GM23338 (cell line): ENCODE results near the gene PLCL1. TPM values are rescaled to one million over a fixed set of nuclear protein-coding genes. Genes with fewer than 3 reads are reported as not detected.
A peak's percentile ranks its signal among the peaks of the same experiment; 100 is the strongest.

Source experiments
- ATAC-seq: fragments of 200-7000 bp; cut with Tn5 transposase; 3 replicates; pipeline ENCODE4 v1.9.1; 2020
- DNase-seq: peaks from one replicate; pipeline ENCODE4 v3.0.0-alpha.2; 2015; ENCODE audit warnings: low spot score
- H2AFZ ChIP-seq: fragments of 200-600 bp; sonication (generic); 2 replicates; pipeline ENCODE4 v1.8.0; 2016; ENCODE audit warnings: antibody characterized with exemption, mild to moderate bottlenecking, moderate library complexity
- H3F3A ChIP-seq: fragments of 200-600 bp; sonication (generic); replicated peaks from 2 replicates; pipeline ENCODE4 v1.8.0; 2017; ENCODE audit warnings: antibody characterized with exemption, mixed run types, low read depth
- H3K27ac ChIP-seq: fragments of 200-600 bp; sonication (generic); 2 replicates; pipeline ENCODE4 v1.6.1; 2016; ENCODE audit warnings: low read depth
- H3K27me3 ChIP-seq: fragments of 200-600 bp; sonication (generic); 2 replicates; pipeline ENCODE4 v1.8.0; 2016; ENCODE audit warnings: mild to moderate bottlenecking, mixed run types, moderate library complexity; ENCODE audit not compliant: insufficient read depth
- H3K36me3 ChIP-seq: fragments of 200-600 bp; sonication (generic); 2 replicates; pipeline ENCODE4 v1.8.0; 2016; ENCODE audit warnings: mild to moderate bottlenecking; ENCODE audit not compliant: insufficient read depth
- H3K4me1 ChIP-seq: fragments of 200-600 bp; sonication (generic); 2 replicates; pipeline ENCODE4 v1.8.0; 2016; ENCODE audit warnings: mild to moderate bottlenecking, moderate library complexity; ENCODE audit not compliant: insufficient read depth
- H3K4me2 ChIP-seq: fragments of 200-600 bp; sonication (generic); 2 replicates; pipeline ENCODE4 v1.7.1; 2017; ENCODE audit warnings: mixed run types
- H3K4me3 ChIP-seq: fragments of 200-600 bp; sonication (generic); 2 replicates; pipeline ENCODE4 v1.6.1; 2016; ENCODE audit warnings: mixed run types
- H3K79me2 ChIP-seq: fragments of 200-600 bp; sonication (generic); replicated peaks from 2 replicates; pipeline ENCODE4 v1.8.0; 2017; ENCODE audit warnings: mild to moderate bottlenecking; ENCODE audit not compliant: insufficient read depth
- H3K9me2 ChIP-seq: fragments of 200-600 bp; sonication (generic); 2 replicates; pipeline ENCODE4 v1.8.0; 2017; ENCODE audit not compliant: insufficient read depth
- H4K20me1 ChIP-seq: fragments of 200-600 bp; sonication (generic); replicated peaks from 2 replicates; pipeline ENCODE4 v1.8.0; 2017; ENCODE audit warnings: mild to moderate bottlenecking; ENCODE audit not compliant: insufficient read depth
- H3K27ac Mint-ChIP-seq: 2 replicates; pipeline ENCODE4 v1.8.0; 2020; ENCODE audit warnings: inconsistent platforms, mild to moderate bottlenecking, moderate library complexity, mixed read lengths
- H3K27me3 Mint-ChIP-seq: 3 replicates; pipeline ENCODE4 v1.8.0; 2022; ENCODE audit warnings: low read depth, mild to moderate bottlenecking, moderate library complexity, mixed read lengths, inconsistent platforms; ENCODE audit not compliant: insufficient read depth, poor library complexity
- H3K36me3 Mint-ChIP-seq: 3 replicates; pipeline ENCODE4 v1.8.0; 2021; ENCODE audit warnings: low read depth, mild to moderate bottlenecking, inconsistent platforms, moderate library complexity, mixed read lengths
- H3K4me1 Mint-ChIP-seq: 3 replicates; pipeline ENCODE4 v1.8.0; 2020; ENCODE audit warnings: mild to moderate bottlenecking, inconsistent platforms, mixed read lengths
- H3K4me3 Mint-ChIP-seq: 3 replicates; pipeline ENCODE4 v1.8.0; 2021; ENCODE audit warnings: moderate library complexity, mild to moderate bottlenecking, inconsistent platforms, mixed read lengths
- H3K9me3 Mint-ChIP-seq: 3 replicates; pipeline ENCODE4 v1.8.0; 2020; ENCODE audit warnings: moderate library complexity, mild to moderate bottlenecking, inconsistent platforms, mixed read lengths
- CREB1 ChIP-seq: fragments of 250-450 bp; sonication (Bioruptor Pico); IDR thresholded peaks from 2 replicates; pipeline ENCODE4 v1.5.0; 2020; ENCODE audit warnings: low read depth, mild to moderate bottlenecking, moderate library complexity
- ETS1 ChIP-seq: IDR thresholded peaks from 2 replicates; pipeline ENCODE4 v1.6.1; 2016; ENCODE audit warnings: antibody characterized with exemption
- EZH2 ChIP-seq: fragments of 200-600 bp; sonication (generic); IDR thresholded peaks from one replicate; pipeline ENCODE4 v1.8.0; 2017; ENCODE audit warnings: antibody characterized with exemption, mild to moderate bottlenecking, low read depth; ENCODE audit not compliant: unreplicated experiment
- JUNB ChIP-seq: IDR thresholded peaks from one replicate; pipeline ENCODE4 v1.6.1; 2016; ENCODE audit warnings: antibody characterized with exemption; ENCODE audit not compliant: unreplicated experiment
- NANOG ChIP-seq: IDR thresholded peaks from 2 replicates; pipeline ENCODE4 v1.6.1; 2016; ENCODE audit warnings: antibody characterized with exemption, borderline replicate concordance
- POLR2AphosphoS5 ChIP-seq: IDR thresholded peaks from 2 replicates; pipeline ENCODE4 v1.6.1; 2016; ENCODE audit warnings: antibody characterized with exemption, low read depth
- REST ChIP-seq: IDR thresholded peaks from one replicate; pipeline ENCODE4 v1.6.1; 2018; ENCODE audit warnings: antibody characterized with exemption; ENCODE audit not compliant: unreplicated experiment
- STAT1 ChIP-seq: IDR thresholded peaks from one replicate; pipeline ENCODE4 v1.6.1; 2016; ENCODE audit warnings: antibody characterized with exemption; ENCODE audit not compliant: unreplicated experiment
- ZNF331 ChIP-seq: fragments of 250-450 bp; sonication (Bioruptor Pico); IDR thresholded peaks from 2 replicates; pipeline ENCODE4 v1.5.0; 2020; ENCODE audit warnings: low read depth, mild to moderate bottlenecking, moderate library complexity
- ZNF462 ChIP-seq: fragments of 250-450 bp; sonication (Bioruptor Pico); IDR thresholded peaks from 2 replicates; pipeline ENCODE4 v1.5.0; 2020; ENCODE audit warnings: mild to moderate bottlenecking, moderate library complexity
- polyA plus RNA-seq: library from polyadenylated mRNA; unstranded; fragments of >200 nt; fragmentation: Nextera tagmentation; extraction: Ambion mirVana; gene quantifications from 2 replicates; pipeline ENCODE4 v1.2.1, GENCODE V29; 2016
- total RNA-seq: library from RNA; depleted of rRNA; stranded (reverse); fragments of >200 nt; shearing (Covaris generic); gene quantifications from 2 replicates; pipeline ENCODE4 v1.2.3, GENCODE V29; 2014

The PLCL1 gene
- total and polyA plus RNA-seq, 2 experiments from 2014 or later, result not detected

- Histone ChIP-seq H2AFZ (peak overlapping the region; percentile 48; the same call in 1 of the 2 replicates), H3K27ac (no peak overlapping the region), H3K4me3 (peak overlapping the region; percentile 73), H3K36me3 (no peaks in the 10 kb centered on the region; the same call in 1 of the 2 replicates), H3K9me2 (no peaks in the 10 kb centered on the region), H3K79me2 (no peaks in the 10 kb centered on the region), H3F3A (no peaks in the 10 kb centered on the region; the same call in 1 of the 2 replicates), H3K4me1 (peaks cover 12% of the 10 kb centered on the region), H3K4me2 (peak overlapping the region; percentile 94), H3K27me3 (peaks cover 50% of the 10 kb centered on the region), H4K20me1 (no peaks in the 10 kb centered on the region)
- H3K36me3 Mint-ChIP-seq, result no peaks in the 10 kb centered on the region
- H3K27me3 Mint-ChIP-seq, result peaks cover 24% of the 10 kb centered on the region
- H3K9me3 Mint-ChIP-seq, result no peaks in the 10 kb centered on the region
- ATAC-seq (no peak), DNase-seq (peak; percentile 11)
- TF ChIP-seq STAT1 (no peak), EZH2 (no peak), ZNF462 (CRISPR knock-in tag) (no peak), REST (no peak), CREB1 (no peak), JUNB (no peak), POLR2AphosphoS5 (no peak), ETS1 (no peak), ZNF331 (CRISPR knock-in tag) (no peak), NANOG (no peak)
- no peak overlapping the region for H3K27ac Mint-ChIP-seq
- H3K4me3 Mint-ChIP-seq, result peak overlapping the region; percentile 83
- peaks cover 15% of the 10 kb centered on the region for H3K4me1 Mint-ChIP-seq
Observed at GRCh38 chr2:197805715-197806633, 1.6 kb downstream of the PLCL1 start.
